Ecto neural progenitor cell (in vitro differentiated cells): Measurements from ENCODE around the gene TUBB6.

ENCODE experiments used
- DNase-seq: peaks from one replicate; pipeline ENCODE4 v3.0.0-alpha.2; 2018; ENCODE audit warnings: low spot score

TUBB6 gene

GRCh38 chr18:12307701-12308385, at the start of gene TUBB6:
Gene TUBB6, plus strand, starts transcription at chr18:12308241. Its CDS starts 52 bp downstream, at chr18:12308293.
- DNase-seq = no peak

GRCh38 chr18:12258719-12259705, 49.0 kb upstream of the TUBB6 start:
- no peak for DNase-seq

DNA sequence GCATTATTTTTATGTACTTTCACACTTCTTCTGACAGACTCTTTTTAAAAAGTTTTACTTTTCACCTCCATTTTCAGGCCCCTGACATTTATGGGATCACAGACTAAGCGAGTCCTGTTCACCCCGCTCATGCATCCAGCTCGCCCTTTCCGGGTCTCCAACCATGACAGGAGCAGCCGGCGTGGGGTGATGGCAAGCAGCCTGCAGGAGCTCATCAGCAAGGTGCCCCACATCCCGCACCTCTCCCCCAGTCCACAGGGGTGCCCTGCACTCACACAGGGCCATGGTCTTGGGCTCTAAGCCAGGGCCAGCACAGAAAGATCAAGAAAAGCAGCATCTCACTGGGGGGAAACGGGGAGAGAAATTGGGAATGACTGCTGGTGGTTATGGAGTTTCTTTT, 45.3 kb upstream of the TUBB6 start:
- no peak for DNase-seq

GRCh38 chr18:12264864-12265263, 43.2 kb upstream of the TUBB6 start:
- no peak for DNase-seq

DNA sequence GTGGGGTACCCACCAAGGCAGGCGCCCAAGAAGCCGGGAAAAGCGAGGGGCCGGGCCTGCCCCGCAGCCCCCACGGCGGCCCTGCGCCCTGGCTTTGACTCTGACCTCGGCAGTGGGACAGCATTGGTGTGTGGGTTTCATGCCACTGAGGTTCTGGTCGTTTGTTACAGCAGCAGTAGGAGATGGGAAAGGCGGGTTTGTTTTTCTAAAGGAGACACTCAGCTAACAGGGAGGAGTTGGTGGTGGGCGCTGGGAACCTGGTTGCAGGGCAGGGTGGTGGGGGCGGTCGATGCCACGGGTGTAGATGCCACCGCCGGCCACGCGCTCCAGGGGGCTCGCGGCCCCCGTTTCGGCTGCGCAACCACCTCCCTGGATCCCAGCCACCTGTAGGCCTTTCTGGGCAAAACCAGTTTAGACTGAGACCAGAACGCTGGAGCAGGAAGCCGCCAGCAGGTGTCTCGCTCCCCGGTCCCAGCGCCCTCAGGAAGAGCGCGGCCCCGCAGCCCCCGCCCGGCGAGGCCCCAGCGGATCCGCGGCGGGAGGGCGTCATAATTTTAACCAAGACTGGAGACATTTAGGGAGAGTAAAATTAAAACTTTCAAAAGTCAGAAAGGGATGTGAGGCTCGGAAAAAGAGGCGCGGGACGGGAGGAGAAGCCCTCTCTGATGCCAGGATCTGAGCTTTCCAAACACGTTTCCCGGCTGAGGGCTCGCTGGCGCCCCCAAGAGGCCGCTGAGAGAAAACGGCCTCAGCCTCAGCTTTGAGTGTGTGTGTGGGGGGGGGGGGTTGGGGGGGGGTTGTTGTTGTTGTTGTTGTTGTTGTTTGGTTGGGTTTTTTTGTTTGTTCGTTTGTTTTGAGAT, 36.4 kb upstream of the TUBB6 start:
- peak; percentile 87 for DNase-seq

- DNase-seq = no peak
Observed at GRCh38 chr18:12274793-12275192, 33.2 kb upstream of the TUBB6 start.

DNA sequence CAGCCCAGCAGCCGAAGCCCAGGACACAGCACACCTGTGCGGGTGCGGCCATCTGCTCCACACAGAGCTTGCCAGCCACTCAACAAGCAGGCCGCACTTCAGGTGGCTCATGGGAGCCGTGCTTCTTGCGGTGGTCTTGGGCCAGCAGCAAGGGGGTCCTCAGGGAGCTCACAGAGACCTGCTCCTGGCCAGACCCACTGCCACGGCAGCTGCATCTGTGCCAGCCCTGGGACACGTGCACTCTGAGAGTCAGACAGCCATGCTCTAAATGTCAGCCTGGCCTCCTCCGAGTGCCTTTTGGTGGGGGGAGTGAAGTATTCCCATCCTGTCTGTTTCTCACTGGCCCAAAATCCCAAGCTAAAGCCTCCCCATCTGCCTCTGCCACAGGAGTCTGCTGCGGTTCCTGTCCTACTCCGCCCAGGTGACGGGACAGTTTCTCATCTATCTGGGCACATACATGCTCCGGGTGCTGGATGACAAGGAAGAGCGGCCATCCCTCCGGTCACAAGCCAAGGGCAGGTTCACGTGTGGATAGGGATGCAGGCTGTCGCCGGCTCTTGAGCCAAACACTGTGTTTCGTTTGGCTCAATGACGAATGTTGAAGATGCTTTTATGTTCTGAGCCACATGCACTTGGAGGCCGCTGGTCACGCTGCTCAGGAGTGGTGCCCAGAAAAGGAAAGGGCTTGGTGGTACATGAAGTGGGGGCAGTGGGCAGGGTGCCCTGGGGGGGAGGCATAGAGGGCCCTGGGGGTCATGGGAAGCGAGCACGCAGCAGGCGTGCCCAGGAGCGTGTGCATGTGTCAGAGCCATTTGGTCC, 31.1 kb upstream of the TUBB6 start:
- DNase-seq = no peak

GRCh38 chr18:12278215-12278671, 29.8 kb upstream of the TUBB6 start:
- no peak for DNase-seq

DNA sequence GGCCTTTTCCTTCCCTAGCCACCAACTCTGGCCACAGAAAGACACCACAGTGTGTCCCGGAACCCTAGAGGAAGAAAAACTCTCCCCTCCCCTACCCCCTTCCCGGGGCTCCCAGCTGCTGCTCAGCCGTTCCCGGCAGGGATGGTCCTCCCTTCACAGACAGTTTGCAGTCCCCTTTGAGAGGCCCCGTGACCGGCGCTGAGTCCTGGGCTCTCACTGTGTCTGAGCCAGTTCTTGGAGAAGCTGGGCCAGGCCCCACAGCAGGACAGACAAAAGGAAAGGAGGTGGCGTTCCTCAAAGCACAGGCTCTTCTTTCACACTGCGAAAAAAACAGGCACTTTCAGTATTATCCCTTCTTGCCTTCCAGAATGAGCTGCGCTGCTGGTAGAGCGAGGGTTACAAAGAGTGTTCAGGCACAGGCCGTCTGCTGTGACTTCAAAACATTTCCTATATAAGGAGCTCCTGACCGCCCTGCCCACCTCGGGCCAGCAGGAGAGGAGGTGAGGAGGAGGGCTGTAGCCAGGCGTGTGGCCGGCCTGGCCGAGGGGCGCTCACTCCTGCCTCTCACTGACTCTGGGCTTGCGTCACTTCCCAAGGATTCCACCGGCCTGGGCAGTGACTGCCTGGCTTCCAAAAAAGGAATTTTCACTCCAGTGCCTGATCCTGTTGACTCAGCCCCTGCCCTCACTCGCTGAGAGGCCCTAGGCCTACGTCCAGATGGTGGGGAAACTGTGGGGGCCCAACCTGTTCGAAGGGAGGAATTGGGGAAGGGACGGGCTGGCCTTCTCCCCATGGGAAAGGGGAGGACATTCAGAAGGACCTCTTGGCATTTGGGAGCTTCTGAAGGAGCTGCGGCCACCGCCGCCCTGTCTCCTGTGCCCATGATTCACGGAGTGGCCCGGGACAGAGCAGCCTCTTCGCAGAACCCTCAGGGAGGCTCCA, 29.0 kb upstream of the TUBB6 start:
- peak; percentile 87 for DNase-seq

GRCh38 chr18:12279781-12280531, 28.1 kb upstream of the TUBB6 start:
- no peak for DNase-seq

- DNase-seq = no peak
Observed at GRCh38 chr18:12281861-12282260, 26.2 kb upstream of the TUBB6 start.

DNA sequence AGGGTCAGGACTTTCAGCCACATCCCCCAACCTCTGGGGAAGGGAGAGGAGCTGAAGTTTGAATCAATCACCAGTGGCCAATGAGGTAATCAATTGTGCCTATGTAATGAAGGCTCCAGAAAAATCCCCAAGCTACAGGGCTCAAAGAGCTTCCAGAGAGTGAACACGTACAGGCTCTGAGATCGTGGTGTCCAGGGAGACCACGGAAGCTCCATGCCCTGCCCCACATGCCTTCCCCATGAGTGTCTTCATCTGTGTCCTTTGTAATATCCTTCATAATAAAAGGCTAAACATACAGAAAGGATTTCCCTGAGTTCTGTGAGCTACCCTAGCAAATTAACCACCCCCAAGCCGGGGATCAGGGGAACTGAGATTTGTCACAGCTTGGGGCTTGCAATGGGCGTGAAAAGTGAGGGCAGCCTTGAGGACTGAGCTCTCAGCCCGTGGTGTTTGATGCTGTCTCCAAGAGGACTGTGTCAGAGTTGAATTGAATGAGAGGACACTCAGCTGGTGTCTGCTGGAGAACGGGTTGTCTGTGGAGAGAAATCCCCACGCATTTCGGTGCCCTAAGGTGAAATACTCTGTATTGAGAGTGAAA, 25.5 kb upstream of the TUBB6 start:
- DNase-seq = no peak

DNA sequence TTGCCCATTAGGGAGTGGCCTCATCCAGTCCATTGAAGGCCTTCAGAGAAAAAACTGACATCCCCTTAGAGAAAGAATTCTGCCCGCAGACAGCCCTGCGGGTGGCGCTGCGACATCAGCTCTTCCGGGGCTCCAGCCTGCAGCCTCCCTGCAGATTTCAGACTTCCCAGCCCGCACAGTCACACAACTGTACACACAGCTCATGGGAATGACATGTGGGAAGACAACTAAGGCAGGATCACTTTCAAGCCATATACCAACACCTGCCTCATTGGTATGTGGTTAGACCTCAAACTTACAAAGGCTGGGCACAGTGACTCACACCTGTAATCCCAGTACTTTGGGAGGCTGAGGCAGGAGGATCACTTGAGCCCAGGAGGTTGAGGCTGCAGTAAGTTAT, 24.8 kb upstream of the TUBB6 start:
- DNase-seq = no peak

DNA sequence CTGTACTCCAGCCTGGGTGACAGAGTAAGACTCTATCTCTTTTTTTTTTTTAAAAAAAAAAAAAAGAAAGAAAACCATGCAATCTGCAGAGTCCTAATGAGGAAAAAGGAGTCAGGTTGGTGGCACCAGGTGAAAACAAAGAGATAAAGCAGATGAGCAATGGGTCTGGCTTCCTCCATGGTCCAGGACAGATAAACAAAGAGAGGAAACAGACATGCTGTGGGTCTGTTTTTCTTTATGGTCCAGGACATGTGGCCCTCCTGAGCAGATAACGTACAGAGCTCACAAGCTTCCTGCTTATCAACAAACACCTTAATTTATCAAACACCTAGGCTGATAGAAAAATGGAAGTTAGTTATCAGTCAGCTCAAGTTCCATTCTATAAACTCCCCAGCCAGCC, 24.4 kb upstream of the TUBB6 start:
- no peak for DNase-seq

DNA sequence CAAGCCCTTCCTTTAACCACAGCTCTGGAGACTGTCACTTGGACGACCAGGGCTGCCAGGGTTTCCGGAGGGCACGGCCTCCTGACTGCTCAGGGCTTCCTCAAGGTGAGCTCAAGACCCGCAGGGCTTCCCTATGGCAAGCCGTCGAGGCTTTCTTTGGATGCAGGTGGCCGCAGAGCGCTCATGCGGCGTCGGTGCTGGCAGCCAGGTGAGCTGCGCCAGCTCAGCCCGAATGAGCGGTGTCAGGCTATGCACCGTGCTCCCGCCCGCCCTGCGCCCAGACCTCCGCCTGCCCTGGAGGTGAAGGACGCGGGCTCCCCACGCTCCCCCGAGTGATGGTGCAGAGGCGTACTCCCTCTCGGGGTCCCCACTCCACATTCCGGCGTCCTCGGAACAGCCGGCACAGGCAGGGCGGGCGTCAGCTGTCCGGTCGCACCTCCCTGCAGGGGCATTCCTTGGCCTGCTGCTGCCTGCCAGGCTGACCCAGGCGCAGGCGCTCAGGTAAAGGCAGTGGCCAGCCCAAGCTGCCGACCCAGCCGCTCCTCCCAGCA, 20.8 kb upstream of the TUBB6 start:
- no peak for DNase-seq

GRCh38 chr18:12287684-12288402, 20.2 kb upstream of the TUBB6 start:
- DNase-seq = peak; percentile 72

DNA sequence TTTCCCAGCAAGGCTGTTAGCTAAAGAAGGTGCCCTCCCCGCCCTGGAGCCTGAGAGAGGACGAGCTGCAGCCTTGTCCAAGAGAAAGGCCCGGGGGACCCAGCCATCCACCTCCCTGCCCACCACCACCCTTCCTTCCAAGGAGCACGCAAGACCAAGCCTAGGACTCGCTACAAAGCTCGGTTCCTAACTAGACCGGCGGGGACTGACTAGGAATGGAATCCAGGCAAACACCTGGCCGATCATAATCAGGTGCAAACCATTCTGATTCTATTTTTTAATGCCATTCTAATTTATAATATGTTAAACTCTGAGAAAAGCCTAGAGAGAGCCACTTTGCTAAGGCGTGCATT, 19.7 kb upstream of the TUBB6 start:
- no peak for DNase-seq

DNA sequence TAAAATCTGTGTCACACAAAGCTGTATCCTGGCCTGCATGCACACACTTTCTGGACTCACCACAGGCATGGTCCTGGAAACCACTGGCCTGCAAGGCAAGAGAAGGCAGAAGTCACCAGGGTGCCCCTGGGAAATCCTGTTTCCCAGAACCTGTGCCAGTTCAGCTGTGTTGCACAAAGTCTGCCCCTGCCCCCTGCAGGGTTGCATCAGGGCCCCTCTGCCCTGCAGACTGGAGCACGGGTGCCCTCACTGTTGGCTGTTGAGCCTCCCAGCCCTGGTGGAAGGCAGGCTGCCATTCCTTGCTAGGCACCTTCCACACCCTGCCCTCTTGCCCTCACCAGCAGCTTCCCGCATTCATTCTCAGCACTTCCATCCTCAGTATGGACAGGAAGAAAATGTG, 18.0 kb upstream of the TUBB6 start:
- no peak for DNase-seq
